Trophoblast cell (in vitro differentiated cells and primary cell): ENCODE data around the gene PSG6.
"Not testable (repeated sequence)": the region's sequence is repeated elsewhere in the genome, so short reads cannot be mapped to it uniquely, and the experiment has no call there.

Experiments
- DNase-seq, 2 donors: peaks; one replicate each; pipeline ENCODE4 v3.0.0-alpha.2; 2016
- H2AFZ ChIP-seq: 2 replicates; pipeline ENCODE4 v1.6.1; 2013; ENCODE audit warnings: low read length, moderate library complexity, mild to moderate bottlenecking; ENCODE audit not compliant: insufficient read depth, poor library complexity
- H2AK5ac ChIP-seq: 2 replicates; pipeline ENCODE4 v1.6.1; 2013; ENCODE audit warnings: mild to moderate bottlenecking, low read length
- H2BK120ac ChIP-seq: 2 replicates; pipeline ENCODE4 v1.6.1; 2013; ENCODE audit warnings: low read length, mild to moderate bottlenecking, moderate library complexity; ENCODE audit not compliant: insufficient read depth, poor library complexity
- H2BK12ac ChIP-seq: 2 replicates; pipeline ENCODE4 v1.6.1; 2013; ENCODE audit warnings: mild to moderate bottlenecking, low read length, moderate library complexity
- H2BK5ac ChIP-seq: 2 replicates; pipeline ENCODE4 v1.6.1; 2013; ENCODE audit warnings: low read length, low read depth, moderate library complexity, mild to moderate bottlenecking; ENCODE audit not compliant: poor library complexity
- H3K14ac ChIP-seq: 2 replicates; pipeline ENCODE4 v1.6.1; 2013; ENCODE audit warnings: mild to moderate bottlenecking, low read length
- H3K18ac ChIP-seq: 2 replicates; pipeline ENCODE4 v1.6.1; 2013; ENCODE audit warnings: mild to moderate bottlenecking, low read length
- H3K23ac ChIP-seq: 2 replicates; pipeline ENCODE4 v1.6.1; 2013; ENCODE audit warnings: low read length
- H3K27ac ChIP-seq: 2 replicates; pipeline ENCODE4 v1.5.1; 2013; ENCODE audit warnings: low read depth, mild to moderate bottlenecking, inconsistent platforms, low read length, moderate library complexity
- H3K27me3 ChIP-seq: 2 replicates; pipeline ENCODE4 v1.6.1; 2013; ENCODE audit warnings: inconsistent platforms, mild to moderate bottlenecking, low read length, moderate library complexity; ENCODE audit not compliant: insufficient read depth
- H3K36me3 ChIP-seq, 2 experiments: 1 replicate in 1 of 2; 2 replicates in 1 of 2; pipeline ENCODE4 v1.6.1; 2013; ENCODE audit warnings: low read length in 2 of 2, mild to moderate bottlenecking in 2 of 2, moderate library complexity in 1 of 2; ENCODE audit not compliant: insufficient read depth in 2 of 2, control insufficient read depth in 1 of 2
- H3K4ac ChIP-seq: 2 replicates; pipeline ENCODE4 v1.6.1; 2013; ENCODE audit warnings: low read depth, mild to moderate bottlenecking, low read length, moderate library complexity
- H3K4me1 ChIP-seq, 2 experiments: 1 replicate in 1 of 2; 2 replicates in 1 of 2; pipeline ENCODE4 v1.6.1; 2013; ENCODE audit warnings: low read length in 2 of 2, mild to moderate bottlenecking in 2 of 2, moderate library complexity in 1 of 2; ENCODE audit not compliant: insufficient read depth in 2 of 2, control insufficient read depth in 1 of 2
- H3K4me2 ChIP-seq: 2 replicates; pipeline ENCODE4 v1.6.1; 2013; ENCODE audit warnings: inconsistent platforms, mild to moderate bottlenecking, low read length, moderate library complexity
- H3K4me3 ChIP-seq: 2 replicates; pipeline ENCODE4 v1.5.1; 2013; ENCODE audit warnings: mild to moderate bottlenecking, low read depth, low read length, inconsistent platforms
- H3K79me1 ChIP-seq: one replicate; pipeline ENCODE4 v1.6.1; 2013; ENCODE audit warnings: low read length
- H3K79me2 ChIP-seq: 2 replicates; pipeline ENCODE4 v1.6.1; 2013; ENCODE audit warnings: low read length, mild to moderate bottlenecking; ENCODE audit not compliant: control insufficient read depth, insufficient read depth, poor library complexity
- H3K9ac ChIP-seq: 2 replicates; pipeline ENCODE4 v1.6.1; 2013; ENCODE audit warnings: mild to moderate bottlenecking, low read length
- H3K9me3 ChIP-seq: 2 replicates; pipeline ENCODE4 v1.6.1; 2013; ENCODE audit warnings: low read depth, mild to moderate bottlenecking, control low read depth, inconsistent platforms, low read length; ENCODE audit not compliant: insufficient read depth
- H4K12ac ChIP-seq: 2 replicates; pipeline ENCODE4 v1.6.1; 2013; ENCODE audit warnings: low read depth, mild to moderate bottlenecking, low read length, moderate library complexity
- H4K8ac ChIP-seq: 2 replicates; pipeline ENCODE4 v1.6.1; 2013; ENCODE audit warnings: low read depth, mild to moderate bottlenecking, low read length, moderate library complexity
- H4K91ac ChIP-seq: one replicate; pipeline ENCODE4 v1.6.1; 2013; ENCODE audit warnings: low read depth, mild to moderate bottlenecking, low read length, moderate library complexity
- WGBS: extraction: QIAGEN DNeasy Blood & Tissue Kit; methylation state at CpG from one replicate; pipeline ENCODE4 v1.1.7; 2013; ENCODE audit warnings: missing lambda C conversion rate; ENCODE audit not compliant: insufficient read length, insufficient coverage; ENCODE audit errors: extremely low coverage; 5-methylcytosine and 5-hydroxymethylcytosine counted together

Gene PSG6

DNA sequence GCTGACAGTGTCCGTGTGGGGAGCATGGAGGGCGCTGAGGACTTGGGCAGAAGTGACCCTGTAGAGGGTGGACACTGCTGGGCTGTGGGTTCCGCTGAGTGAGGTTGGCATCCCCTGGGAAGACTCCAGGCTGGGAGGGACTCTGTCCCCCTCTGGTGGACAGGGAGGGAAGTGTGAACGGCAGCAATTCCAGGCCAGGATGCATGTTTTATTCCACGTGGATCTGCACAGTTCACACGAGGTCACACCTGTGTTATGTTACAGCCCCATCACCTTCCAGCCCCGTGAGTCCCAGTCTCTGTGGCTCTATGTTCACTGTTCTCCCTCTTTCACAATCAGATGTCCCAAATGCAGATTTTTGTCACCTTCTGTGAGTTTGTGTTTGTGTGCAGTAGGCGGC lies 36.4 kb downstream of the PSG6 start:
- H3K4me1 ChIP-seq, H3K4me2 ChIP-seq, H3K23ac ChIP-seq, H2BK12ac ChIP-seq, H3K27ac ChIP-seq, H4K91ac ChIP-seq, H2AK5ac ChIP-seq, H3K27me3 ChIP-seq, H3K9ac ChIP-seq, H4K12ac ChIP-seq, H3K14ac ChIP-seq, H2BK120ac ChIP-seq, H3K36me3 ChIP-seq, H3K79me1 ChIP-seq, H2AFZ ChIP-seq, H3K4ac ChIP-seq, H3K79me2 ChIP-seq, H2BK5ac ChIP-seq, H4K8ac ChIP-seq, H3K18ac ChIP-seq, H3K4me3 ChIP-seq: not testable (repeated sequence)
- peaks cover 25% of the 10 kb centered on the region for H3K9me3 ChIP-seq
- WGBS = no CpG with 5 or more reads among the region's 8 CpGs
- DNase-seq = peak; percentile 10 to 44

DNA sequence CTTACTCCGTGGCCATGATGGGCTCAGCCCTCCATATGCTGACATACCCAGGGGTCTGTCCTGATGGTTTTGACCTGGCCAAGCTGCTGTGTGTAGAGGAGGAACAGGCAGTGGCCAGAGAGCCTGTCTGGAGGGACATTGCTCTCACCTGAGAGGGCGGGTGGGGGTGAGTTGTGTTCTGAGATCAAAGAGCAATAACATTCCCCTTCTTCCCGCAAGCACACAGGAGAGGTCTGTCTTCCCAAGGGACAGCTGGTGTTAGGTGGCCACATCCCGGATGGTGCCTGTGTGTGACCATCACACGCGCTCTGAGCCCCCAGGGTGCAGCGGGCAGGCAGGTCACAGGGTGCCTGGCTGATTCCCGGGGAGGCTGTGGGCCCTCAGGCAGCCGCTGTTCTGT lies 37.1 kb downstream of the PSG6 start:
- not testable (repeated sequence) for H4K8ac ChIP-seq, H4K91ac ChIP-seq, H3K27ac ChIP-seq, H3K23ac ChIP-seq, H2BK120ac ChIP-seq, H3K36me3 ChIP-seq, H4K12ac ChIP-seq, H3K4ac ChIP-seq, H3K4me2 ChIP-seq, H2AFZ ChIP-seq, H2BK5ac ChIP-seq, H2BK12ac ChIP-seq, H3K27me3 ChIP-seq, H3K18ac ChIP-seq, H3K14ac ChIP-seq, H2AK5ac ChIP-seq, H3K4me3 ChIP-seq, H3K79me2 ChIP-seq, H3K9ac ChIP-seq, DNase-seq, H3K79me1 ChIP-seq, H3K4me1 ChIP-seq
- peaks cover 30% of the 10 kb centered on the region for H3K9me3 ChIP-seq
- no CpG with 5 or more reads among the region's 9 CpGs for WGBS

DNA sequence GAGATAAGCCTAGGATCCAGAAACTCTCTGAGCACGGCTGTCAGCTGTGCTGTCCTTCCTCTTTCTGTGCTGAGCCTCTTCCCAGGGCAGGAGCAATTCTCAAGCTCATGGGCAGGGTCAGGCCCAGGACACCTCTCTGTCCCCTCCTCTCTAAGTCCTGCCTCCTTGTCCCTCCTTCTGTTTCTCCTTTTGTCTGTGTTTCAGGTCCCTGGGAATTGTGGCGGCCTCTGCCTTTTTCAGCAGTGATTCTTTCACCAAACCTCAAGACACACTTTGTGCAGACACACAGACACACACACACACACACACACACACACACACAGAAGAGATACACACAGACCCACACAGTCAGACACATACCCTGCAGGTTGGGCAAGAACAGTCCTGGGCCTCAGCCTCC lies 38.1 kb downstream of the PSG6 start, which contains the start of gene PSG1:
Gene PSG1 (minus strand): TSS at position 101 of the 400 bp plus-strand sequence. CDS start 132 bp downstream, outside the sequence.
- Histone ChIP-seq H3K23ac (no peak within 1 kb of the TSS), H4K91ac (no peak within 1 kb of the TSS), H3K36me3 (no peaks in the 10 kb centered on the region), H3K9ac (no peak within 1 kb of the TSS), H3K4ac (no peak within 1 kb of the TSS), H3K18ac (no peak within 1 kb of the TSS), H2BK12ac (no peak within 1 kb of the TSS), H3K27me3 (no peaks in the 10 kb centered on the region), H3K4me2 (no peak within 1 kb of the TSS), H3K79me1 (no peaks in the 10 kb centered on the region), H4K12ac (no peak within 1 kb of the TSS), H3K27ac (no peak within 1 kb of the TSS), H3K9me3 (peaks cover 30% of the 10 kb centered on the region), H4K8ac (no peak within 1 kb of the TSS), H3K4me3 (no peak within 1 kb of the TSS), H3K79me2 (no peaks in the 10 kb centered on the region), H2AK5ac (no peak within 1 kb of the TSS), H3K14ac (no peak within 1 kb of the TSS), H3K4me1 (no peaks in the 10 kb centered on the region), H2BK120ac (no peak within 1 kb of the TSS), H2AFZ (no peak within 1 kb of the TSS), H2BK5ac (no peak within 1 kb of the TSS)
- DNase-seq = no peak
- no CpG with 5 or more reads among the region's 2 CpGs for WGBS

DNA sequence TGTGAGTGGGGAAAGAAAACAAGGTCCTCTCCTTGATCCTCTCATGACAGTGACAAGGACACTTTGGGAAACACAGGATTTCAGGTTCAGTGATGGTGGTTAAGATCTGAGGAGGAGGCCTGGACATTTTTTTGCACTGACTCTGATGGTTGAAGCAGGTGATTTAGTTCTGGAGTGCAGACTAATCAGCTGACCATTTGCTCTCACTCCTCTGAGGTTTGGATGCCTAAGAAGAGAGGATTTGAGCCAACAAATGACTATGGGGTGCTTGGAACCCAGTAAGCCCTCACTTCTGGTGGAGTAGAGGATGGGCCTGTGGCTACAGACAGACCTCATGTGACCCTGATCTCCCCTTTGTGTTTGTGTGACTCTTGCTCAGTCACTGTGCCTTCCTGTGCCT lies 41.1 kb downstream of the PSG6 start:
- not testable (repeated sequence) for H3K4me3 ChIP-seq, H3K79me2 ChIP-seq, H3K79me1 ChIP-seq, H3K23ac ChIP-seq, H3K36me3 ChIP-seq, H3K4ac ChIP-seq, H3K9ac ChIP-seq, H3K4me2 ChIP-seq, H3K4me1 ChIP-seq, H3K27me3 ChIP-seq, H2BK5ac ChIP-seq, H4K8ac ChIP-seq, H4K12ac ChIP-seq, H4K91ac ChIP-seq, H3K27ac ChIP-seq, H3K18ac ChIP-seq, H2AK5ac ChIP-seq, H2BK12ac ChIP-seq, H2AFZ ChIP-seq, H2BK120ac ChIP-seq, H3K14ac ChIP-seq
- peak; percentile 31 to 60 for DNase-seq
- H3K9me3 ChIP-seq = peaks cover 33% of the 10 kb centered on the region
